ENCODE data around the gene ACP3.
"Not testable (repeated sequence)": the region's sequence is repeated elsewhere in the genome, so short reads cannot be mapped to it uniquely, and the experiment has no call there.

Gene ACP3

DNA sequence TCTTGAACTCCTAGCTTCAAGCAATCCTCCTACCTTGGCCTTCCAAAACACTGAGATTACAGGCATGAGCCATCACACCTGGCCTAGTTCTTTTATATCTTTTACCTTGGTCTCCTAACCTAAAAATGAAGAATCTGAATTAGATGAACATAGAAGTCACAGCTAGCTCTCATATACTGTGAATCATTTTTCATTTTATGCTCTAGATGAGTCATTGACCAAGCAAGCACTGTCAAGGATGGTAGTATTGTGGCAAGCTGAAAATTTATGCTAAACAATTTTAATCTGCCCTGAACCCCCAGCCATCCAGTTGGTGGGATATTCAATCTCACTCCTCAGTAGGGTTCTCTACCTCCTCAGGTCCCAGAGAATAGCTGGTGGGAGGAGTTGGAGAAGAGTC lies 51.8 kb downstream of the ACP3 start:
- no peak for DNase-seq

DNA sequence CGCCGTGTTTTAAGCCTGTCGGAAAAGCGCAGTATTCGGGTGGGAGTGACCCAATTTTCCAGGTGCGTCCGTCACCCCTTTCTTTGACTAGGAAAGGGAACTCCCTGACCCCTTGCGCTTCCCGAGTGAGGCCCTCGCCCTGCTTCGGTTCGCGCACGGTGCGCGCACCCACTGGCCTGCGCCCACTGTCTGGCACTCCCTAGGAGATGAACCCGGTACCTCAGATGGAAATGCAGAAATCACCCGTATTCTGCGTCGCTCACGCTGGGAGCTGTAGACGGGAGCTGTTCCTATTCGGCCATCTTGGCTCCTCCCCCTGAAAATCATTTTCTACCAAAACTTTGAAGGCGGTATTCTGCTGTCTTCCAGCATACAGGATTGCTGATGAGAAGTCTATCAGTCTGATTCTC lies 59.7 kb downstream of the ACP3 start:
- DNase-seq = not testable (repeated sequence)

DNA sequence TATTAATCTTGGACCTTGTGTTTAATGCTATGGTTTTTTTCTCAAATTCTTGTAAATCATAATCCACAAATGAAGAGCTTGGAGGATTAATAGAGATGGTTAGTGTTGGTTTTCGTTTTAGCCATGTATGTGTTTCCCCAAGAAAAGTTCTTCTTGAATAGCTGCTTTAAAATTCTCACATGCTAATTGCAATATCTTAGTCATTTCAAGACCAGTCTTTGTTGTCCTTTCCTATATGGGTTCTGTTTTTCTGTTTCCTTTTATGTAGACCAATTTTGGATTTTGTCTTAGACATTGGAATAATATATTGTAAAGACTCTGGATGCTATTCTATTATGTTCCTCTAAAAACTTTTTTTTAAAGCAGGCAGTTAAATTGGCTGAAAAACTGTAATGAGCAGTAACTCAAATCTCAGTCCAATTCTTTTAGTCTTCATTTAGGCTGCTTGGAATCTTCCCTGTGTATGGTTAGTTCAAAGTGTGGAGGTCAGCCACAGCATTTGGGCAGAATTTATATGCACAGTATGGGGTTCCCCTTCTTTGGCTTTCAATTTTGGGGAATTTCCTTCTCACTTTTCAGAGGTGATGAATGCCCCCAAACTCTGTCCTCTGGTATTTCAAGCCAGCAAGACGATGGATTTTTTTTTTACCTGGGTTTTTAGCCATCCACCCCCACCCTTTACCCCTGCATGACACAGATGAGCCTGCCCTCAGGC lies 61.0 kb downstream of the ACP3 start:
- no peak for DNase-seq

DNA sequence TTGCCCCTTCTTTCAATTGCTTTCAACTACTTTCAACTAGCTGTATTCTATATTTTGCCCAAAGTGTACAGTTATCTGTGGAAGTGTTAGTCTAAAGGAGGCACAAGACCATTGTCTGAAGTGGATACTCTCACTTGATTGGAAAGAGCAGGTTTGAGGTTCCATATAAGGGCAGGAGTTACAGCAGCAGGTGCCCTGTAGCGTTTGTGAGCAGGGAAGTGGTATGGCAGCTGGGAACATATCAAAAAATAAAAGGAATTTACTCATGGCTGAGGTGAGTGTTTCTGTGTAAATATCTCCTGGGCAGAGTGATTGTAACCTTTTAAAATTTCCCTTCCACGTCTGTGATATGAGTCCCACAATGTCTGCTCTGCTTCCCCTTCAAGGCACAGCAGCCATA lies 61.6 kb downstream of the ACP3 start:
- no peak for DNase-seq

DNA sequence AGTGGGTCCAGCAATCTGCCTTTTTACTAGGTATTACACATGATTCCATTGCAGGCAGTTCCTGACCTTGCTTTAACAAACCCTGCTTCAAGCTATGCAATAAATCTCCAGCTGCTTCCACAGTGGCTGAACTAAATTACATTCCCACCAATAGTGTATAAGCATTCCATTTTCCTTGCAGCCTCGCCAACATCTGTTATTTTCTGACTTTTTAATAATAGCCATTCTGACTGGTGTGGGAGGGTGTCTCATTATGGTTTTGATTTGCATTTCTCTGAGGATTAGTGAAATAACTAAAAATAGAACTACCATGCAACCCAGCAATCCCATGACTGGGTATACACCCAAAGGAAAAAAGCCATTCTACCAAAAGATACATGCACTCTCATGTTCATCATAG lies 63.7 kb downstream of the ACP3 start:
- no peak for DNase-seq

DNA sequence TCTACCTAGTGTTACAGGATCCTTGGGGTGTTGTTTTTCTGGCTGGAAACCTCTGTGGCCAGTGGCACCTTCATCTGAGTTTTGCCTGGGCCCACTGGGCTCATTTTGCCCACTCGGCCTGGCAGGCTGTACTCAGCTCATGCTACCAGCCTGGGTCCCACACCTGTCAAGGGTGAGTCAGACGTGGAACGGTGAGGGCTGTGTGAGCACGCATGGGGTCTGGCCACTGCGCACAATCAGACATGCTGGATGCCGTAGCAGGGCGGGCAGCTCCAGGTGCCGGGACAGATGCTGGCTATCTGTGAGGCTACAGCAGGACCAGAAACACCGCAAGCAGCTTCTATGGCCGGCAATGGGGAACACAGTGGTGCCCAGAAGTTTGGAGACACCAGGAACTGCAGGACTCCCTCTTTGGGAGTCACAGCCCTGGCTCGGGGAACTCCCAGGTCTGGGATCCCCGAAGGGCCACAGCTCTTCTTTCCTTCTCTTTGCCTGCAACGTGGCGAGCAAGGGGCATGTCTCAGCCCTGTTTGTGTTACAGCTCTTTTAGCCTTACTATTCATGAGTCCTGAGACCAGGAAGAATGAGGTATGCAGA lies 64.2 kb downstream of the ACP3 start:
- DNase-seq = no peak

DNA sequence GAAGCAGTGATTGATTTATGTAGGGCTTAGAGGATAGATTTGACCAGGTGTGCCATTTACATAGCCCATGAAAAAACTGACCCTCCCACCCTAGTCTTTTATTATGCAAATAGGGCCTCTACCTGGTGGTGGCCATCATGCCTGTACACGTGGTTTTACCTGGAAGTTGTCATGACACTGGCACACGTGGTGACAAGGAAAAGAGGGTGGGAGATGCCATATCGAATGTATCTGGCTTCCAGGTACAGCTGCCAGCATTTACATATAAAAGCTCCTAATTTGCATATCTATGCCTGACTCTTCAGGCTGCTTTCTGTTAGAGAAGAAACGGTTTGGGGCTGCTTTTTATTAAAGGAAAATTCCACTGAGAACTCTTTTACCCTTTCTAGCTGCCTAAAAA lies 65.1 kb downstream of the ACP3 start:
- DNase-seq = no peak

DNA sequence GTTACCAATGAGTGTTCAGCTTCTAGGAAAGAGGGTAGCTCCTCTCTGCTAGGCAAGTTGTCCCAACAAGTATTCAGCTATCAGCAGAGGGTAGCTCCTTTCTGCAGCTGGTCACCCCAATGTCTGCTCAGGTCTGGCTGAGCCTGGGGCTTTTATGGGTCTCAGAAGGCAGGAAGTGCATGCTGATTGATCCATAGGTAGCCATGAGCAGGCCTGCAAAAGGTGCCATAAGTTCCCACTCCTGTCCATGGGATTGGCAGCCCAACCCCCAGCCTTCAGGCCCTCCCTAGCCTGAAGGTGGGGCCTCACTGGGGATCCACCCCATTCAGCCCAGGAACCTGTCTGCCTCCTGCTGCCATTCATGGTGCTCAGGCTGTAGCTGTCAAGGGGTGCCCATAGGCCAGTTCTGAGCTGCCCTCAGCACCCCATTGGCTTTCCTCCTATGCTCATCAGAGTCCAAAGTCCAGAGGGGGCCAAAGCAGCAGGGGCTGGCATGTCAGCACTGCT lies 65.5 kb downstream of the ACP3 start:
- no peak for DNase-seq

DNA sequence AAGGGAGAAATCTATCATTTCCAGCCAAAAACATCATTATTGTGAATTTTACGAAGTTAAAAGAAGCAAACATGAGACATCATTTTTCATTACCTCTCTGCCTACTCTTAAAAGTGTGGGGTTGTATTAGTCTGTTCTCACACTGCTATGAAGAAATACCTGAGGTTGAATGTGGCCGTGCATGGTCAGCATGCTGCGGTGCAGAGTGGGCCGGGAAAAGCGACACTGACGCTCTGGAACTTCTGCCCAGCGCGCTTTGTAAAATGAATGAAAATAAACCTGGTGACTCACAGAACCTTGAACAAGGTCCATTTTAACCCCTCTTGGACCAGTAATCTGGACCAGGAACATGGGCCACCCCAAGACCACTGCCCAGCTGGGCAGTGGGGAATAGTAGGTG lies 69.1 kb downstream of the ACP3 start:
- no peak for DNase-seq

DNA sequence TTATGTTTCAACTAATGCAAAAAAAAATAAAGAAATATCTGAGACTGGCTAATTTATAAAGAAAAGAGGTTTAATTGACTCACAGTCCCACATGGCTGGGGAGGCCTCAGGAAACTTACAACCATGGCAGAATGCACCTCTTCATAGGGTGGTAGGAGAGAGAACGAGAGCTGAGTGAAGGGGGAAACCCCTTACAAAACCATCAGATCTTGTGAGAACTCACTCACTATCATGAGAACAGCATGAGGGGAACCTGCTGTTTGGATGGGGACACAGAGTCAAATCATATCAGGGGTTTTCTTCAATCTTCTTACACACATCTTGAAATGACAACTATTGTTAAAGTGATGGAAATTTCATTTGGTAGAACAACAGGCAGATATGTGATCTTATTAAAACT lies 75.5 kb downstream of the ACP3 start:
- DNase-seq = not testable (repeated sequence)

DNA sequence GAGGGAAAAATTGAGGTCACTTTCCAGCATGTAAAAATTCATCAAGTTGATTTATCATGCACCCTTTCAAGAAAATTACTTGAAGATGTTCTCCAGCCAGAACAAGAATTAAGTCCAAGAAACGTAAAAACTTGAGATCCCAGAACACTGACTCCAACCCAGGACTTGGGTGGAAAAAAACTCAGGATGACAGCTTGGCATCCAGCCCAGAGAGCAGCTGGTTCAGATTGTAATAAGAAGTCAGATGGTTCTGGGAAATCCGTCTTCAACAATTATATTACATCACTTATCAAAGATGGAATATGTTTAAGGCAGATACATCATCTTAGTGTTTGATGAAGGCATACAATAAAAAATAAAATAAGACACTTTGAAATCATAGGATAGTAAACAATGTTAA lies 77.1 kb downstream of the ACP3 start:
- no peak for DNase-seq

DNA sequence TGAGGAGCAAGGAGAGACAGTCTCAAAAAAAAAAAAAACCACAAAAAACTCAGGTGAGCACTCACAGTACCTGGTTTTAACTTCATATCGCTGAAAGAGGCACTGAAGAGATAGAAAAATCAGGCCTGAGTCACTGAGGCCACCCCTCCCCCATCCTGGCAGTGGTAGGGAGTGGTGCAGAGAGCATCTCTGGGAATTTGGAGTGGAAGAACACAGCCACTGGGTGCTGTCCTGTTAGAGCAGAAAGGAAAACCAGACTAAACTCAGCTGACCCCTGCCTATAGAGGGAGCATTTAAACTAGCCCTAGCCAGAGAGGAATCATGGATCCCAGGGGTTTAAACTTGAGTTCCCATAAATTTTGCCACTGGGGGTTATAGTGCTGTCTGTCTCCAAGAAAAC lies 77.9 kb downstream of the ACP3 start:
- DNase-seq = no peak

DNA sequence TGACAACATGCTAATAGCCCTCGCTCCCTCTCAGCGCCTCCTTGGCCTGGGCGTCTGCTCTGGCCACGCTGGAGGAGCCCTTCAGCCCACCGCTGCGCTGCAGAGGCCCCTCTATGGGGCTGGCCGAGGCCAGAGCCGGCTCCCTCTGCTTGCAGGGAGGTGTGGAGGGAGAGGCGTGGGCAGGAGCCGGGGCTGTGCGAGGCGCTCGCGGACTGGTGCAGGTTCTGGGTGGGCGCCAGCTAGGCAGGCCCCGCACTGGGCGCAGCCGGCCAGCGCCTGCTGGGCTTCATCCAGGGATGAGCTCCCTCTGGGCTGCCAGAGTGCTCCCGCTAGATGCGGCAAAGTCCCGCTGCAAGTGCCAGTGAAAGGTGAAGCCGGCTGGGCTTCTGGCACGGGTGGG lies 79.0 kb downstream of the ACP3 start:
- no peak for DNase-seq

DNA sequence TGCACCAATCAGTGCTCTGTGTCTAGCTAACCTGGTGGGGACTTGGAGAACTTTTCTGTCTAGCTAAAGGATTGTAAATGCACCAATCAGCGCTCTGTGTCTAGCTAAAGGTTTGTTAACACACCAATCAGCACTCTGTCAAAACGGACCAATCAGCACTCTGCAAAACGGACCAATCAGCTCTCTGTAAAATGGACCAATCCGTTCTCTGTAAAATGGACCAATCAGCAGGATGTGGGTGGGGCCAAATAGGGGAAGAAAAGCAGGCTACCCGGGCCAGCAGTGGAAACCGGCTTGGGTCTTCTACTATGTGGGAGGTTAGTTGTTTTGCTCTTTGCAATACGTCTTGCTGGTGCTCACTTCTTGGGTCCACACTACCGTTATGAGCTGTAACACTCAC lies 79.6 kb downstream of the ACP3 start:
- not testable (repeated sequence) for DNase-seq

DNA sequence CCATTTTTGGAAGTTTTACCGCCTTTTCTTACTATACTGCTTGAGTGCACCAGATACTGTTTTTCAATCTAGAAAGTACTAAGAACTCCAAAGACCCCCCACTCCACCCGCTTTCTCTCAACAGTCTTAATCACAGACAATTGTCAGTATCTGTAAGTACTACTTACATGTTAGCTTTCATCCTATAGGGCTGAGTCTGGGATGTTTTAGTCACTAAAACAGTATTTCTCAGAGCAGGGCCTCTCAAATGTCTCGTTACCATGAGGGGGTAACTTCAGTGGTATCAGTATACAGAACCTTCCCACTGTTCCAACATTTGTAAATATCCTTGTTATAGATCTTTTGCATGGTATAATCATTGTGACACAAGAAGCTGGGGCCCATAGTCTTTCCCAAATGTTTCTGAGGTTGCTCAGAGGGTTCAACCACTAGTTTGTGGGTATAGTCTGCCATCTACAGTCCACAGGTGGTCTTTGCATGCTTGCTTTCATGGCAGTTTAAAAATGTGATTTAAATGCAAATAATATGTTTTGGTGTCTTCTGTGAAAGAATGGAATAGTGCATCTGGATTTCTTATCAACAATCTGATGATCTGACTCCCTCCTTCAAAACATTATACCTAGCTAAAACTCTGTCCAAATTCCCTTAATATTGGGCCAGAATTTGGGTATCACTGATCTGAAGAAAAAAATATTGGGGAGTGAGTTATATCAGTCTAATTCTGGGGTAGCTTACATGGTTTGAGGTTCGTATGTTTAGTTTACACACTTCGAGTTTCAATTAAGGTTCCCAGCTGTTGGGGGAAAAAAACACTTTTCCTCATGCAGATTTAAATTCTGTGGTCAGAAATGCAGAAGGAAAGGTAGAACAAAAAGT lies 82.1 kb downstream of the ACP3 start:
- DNase-seq = peak; percentile 2

DNA sequence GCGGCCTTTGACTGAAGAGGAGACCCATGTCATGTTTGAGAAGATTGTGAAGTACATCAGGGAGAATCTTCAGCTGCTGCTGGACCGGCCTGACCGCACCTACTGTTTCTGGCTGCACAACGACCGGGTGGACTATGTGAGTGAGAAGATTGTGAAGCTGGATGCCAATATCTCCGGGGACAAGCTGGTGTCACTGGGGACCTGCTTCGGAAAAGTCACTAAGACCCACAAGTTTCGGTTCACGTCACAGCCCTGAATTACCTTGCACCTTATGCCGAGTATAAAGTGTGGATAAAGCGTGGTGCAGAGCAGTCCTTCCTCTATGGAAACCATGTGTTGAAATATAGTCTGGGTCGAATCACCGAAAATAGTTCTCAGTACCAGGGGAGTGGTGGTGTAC lies 84.0 kb downstream of the ACP3 start:
- no peak for DNase-seq

DNA sequence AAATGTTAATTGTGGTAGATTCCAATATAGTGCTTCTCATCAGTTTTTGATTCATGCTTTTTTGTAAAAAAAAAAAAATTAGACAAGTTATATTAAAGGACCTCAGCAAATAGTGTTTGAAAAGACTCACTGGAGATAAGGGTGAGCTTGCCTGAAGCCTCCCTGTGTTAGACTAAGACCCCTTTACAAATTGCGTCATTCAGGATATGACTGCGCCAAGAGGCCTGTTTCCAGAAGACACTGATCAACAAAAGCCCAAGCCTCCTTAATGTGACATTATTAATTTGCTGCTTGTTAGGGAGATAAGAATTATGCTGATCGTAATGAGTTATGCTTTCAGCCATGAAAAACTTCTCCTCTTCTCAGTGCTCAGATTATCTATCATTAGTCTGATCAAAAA lies 87.1 kb downstream of the ACP3 start:
- no peak for DNase-seq

DNA sequence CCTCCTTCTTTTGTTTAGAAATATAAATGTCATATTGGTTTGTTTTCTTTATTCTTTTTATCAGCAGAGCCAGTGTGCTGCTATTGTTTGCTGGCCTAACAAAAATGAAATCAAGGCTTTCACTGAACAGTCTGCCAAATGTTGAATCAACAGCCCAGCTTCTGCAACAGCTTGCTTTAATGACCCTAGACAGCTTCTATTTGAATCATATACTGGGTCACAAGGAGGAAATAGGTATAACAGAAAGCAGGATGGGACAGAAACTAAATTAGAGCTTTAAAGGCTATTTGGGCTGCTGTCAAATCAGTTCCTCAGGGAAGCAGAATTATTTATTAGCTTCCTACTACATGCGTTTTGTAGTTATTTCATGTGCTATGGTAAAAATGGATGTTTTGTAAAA lies 88.0 kb downstream of the ACP3 start:
- DNase-seq = no peak

DNA sequence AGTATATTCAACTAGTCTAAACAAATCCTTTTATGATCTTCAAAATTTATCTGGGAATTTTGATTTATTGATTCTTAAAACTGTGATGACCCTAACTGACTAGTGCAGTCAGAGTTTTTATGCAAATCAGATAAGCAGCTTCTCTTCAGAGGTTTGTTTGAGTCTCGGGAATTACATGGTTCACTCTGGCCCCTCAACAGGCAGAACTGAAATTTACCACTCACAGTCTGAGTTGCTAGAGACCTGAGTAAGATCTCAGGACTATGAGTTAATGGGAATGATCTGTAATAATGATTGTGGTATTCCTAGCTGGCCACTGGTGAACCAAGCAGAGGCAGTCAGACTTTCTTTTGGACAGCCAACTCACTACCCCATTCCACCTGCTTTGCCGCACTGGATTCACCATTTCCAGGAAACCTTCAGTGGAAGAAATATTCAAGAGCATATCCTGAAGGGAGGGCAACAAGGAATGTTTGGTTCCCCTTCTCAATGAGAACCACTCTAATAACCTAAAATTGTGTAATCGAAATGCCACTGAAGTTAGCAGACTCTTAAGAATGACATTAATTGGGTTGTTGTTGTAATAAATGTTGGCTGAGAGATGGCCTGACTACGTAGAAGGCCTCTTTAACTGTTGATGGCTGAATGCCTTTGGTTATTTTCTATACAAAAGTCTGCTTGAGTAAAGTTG lies 88.5 kb downstream of the ACP3 start:
- no peak for DNase-seq

DNA sequence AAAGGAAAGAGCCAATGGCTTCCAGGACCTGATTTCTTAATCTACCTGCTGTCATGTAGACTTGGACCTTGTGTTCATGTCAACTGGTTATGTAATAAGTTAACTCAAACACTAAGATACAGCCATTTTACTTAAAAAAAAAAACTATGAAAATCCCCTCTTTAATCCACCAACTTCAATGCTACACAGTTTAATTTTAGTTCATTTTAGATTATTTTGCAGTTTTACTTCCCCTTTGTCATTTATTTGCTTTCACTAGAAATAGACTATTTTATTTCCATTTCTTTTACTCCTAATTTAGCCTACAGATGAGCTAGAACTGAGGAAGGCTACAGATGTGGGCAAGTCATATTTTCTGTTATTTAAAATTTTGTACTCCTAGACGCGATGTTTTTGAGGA lies 89.4 kb downstream of the ACP3 start:
- no peak for DNase-seq

DNA sequence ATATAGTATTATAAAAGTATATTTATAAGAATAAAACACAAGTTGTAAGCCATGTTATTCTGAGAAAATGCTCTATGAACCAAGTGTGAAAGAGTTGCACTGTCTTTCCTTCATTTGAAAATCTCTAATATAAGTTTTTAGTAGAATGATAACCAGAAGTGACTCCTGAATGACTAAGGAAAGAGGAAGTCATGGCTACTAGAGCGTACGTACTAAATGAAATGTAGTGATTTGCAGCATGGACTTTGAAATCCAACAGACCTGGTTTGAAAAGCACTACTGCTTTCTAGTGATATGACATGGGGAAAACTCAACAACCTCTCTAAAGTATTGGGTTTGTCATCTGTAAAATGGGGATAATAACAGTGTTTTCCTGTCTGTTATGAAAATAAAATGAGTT lies 89.8 kb downstream of the ACP3 start:
- no peak for DNase-seq
